IPS DF 6.9 (cell line): ENCODE data around the gene STMN1.

ENCODE experiments used
- DNase-seq: peaks from one replicate; pipeline ENCODE4 v3.0.0-alpha.2; 2013; ENCODE audit warnings: low read depth, low spot score
- H3K27ac ChIP-seq: one replicate; pipeline ENCODE4 v1.5.1; 2013; ENCODE audit warnings: low read length, control low read depth
- H3K27me3 ChIP-seq: 2 replicates; pipeline ENCODE4 v1.6.1; 2013; ENCODE audit warnings: mild to moderate bottlenecking, low read length; ENCODE audit not compliant: control insufficient read depth, insufficient read depth
- H3K36me3 ChIP-seq: 2 replicates; pipeline ENCODE4 v1.6.1; 2013; ENCODE audit warnings: low read length; ENCODE audit not compliant: control insufficient read depth, insufficient read depth
- H3K4me1 ChIP-seq: 2 replicates; pipeline ENCODE4 v1.6.1; 2013; ENCODE audit warnings: low read length; ENCODE audit not compliant: control insufficient read depth, insufficient read depth
- H3K4me3 ChIP-seq: 2 replicates; pipeline ENCODE4 v1.5.1; 2013; ENCODE audit warnings: mild to moderate bottlenecking, low read length
- H3K9me3 ChIP-seq: 2 replicates; pipeline ENCODE4 v1.6.1; 2013; ENCODE audit warnings: low read length, inconsistent platforms; ENCODE audit not compliant: control insufficient read depth, insufficient read depth
- WGBS: extraction: QIAGEN DNeasy Blood & Tissue Kit; methylation state at CpG from one replicate; pipeline ENCODE4 v1.1.7; 2013; ENCODE audit warnings: mixed read lengths, missing lambda C conversion rate; ENCODE audit not compliant: insufficient read length, insufficient coverage; 5-methylcytosine and 5-hydroxymethylcytosine counted together

STMN1 gene

DNA sequence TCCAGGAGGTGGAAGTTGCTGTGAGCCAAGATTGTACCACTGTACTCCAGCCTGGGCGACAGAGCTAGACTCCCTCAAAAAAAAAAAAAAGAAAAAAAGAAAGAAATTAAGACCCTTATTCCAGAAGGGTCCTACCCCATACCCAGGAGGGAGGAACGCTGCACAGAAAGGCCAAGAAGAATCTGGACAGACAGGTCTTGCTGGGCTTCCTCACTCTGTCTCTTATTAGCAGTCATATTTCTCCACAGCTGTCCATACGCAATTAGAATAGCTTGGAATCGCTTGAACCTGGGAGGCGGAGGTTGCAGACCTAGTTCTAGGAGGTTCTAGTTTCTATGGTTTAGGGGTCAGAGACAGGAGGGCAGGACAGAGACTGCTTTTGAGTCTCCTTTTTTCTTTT is 27.5 kb downstream of the STMN1 start:
- H3K27ac ChIP-seq, result no peak overlapping the region
- DNase-seq, result no peak
- no peaks in the 10 kb centered on the region for H3K9me3 ChIP-seq
- H3K4me3 ChIP-seq, result no peak overlapping the region
- H3K36me3 ChIP-seq, result no peaks in the 10 kb centered on the region
- no peaks in the 10 kb centered on the region for H3K4me1 ChIP-seq
- H3K27me3 ChIP-seq, result no peaks in the 10 kb centered on the region
- no CpG with 5 or more reads among the region's 5 CpGs for WGBS

DNA sequence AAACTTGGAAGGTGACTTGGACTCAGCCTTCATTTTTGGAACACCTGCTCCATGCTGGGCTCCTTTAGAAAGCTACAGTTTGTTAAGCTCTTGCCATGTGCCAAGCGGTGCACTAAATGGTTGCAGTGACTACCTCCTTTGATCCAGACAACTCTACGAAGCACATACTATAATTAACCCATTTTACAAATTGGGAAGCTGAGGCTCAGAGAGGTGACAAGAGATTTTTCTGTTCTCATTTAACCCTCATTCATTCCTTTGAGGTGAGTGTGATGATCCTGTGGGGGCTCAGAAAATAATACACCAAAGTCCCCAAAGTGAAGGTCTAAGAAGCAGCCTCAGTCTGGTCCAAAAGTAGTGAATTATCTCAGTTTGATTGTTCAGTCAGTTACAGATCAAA is 29.1 kb downstream of the STMN1 start:
- Histone ChIP-seq H3K4me3 (no peak overlapping the region), H3K4me1 (no peaks in the 10 kb centered on the region), H3K27ac (no peak overlapping the region), H3K9me3 (no peaks in the 10 kb centered on the region), H3K27me3 (no peaks in the 10 kb centered on the region), H3K36me3 (no peaks in the 10 kb centered on the region)
- WGBS, result no CpG with 5 or more reads among the region's 2 CpGs
- no peak for DNase-seq

DNA sequence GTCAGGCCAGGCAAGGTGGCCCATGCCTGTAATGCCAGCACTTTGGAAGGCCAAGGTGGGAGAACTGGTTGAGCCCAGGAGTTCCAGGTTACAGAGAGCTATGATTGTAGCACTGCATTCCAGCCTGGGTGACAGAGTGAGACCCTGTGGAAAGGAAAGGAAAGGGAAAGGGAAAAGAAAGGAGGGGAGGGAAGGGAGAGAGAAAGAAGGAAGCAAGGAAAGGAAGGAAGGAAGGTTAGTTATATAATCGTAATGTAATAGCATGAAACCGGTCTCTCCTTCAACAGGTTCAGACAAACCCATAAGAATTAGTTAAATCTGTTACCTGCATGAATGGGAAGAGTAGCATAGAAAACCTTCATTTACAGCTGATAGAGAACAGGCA is 29.5 kb downstream of the STMN1 start:
- Histone ChIP-seq H3K27me3 (no peaks in the 10 kb centered on the region), H3K4me1 (no peaks in the 10 kb centered on the region), H3K27ac (no peak overlapping the region), H3K4me3 (no peak overlapping the region), H3K36me3 (no peaks in the 10 kb centered on the region), H3K9me3 (no peaks in the 10 kb centered on the region)
- WGBS, result no CpG with 5 or more reads among the region's 2 CpGs
- DNase-seq, result no peak

DNA sequence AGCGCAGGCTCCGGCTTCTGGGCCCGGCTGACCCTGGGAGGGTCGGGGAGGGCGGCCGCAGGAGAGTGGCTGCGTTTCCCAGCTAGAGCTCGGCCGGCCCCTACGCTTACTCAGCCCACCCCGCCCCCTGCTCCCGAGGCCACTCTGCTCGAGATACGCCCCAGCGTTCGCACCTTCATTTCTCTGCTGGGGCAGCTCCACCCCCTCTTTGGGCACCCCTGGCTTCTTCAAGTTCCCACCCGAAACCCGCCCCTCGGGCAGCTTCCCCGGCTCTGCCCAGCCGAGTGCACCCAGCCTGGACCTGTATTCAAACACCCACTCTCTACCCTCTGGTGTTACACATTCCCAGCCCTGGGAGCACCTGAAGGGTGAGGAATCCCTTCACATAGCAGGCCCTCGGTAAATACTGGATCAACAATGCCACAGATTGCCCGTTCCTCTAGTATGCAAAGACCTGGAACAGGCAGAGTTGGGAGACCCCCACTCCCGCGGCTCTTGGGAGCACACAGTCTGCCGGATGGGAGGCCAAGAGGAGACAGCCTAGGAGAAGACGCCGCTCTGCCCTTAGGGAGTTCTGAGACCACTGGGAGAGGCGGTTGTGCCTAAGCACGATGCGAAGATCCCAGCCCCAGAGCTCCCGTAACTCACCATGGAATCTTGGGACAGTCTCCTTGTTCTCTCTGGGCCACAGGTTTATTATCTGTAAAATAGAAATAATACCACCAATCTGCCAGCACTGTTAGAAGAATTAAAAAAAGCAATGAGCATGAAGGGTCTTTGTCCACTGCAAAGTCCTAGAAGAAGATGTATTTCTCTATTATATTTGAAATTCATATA is 30.1 kb downstream of the STMN1 start:
- no CpG with 5 or more reads among the region's 32 CpGs for WGBS
- no peaks in the 10 kb centered on the region for H3K27me3 ChIP-seq
- H3K4me1 ChIP-seq, result no peaks in the 10 kb centered on the region
- no peaks in the 10 kb centered on the region for H3K9me3 ChIP-seq
- no peak overlapping the region for H3K27ac ChIP-seq
- H3K4me3 ChIP-seq, result peak overlapping the region; percentile 60; the same call in 1 of the 2 replicates
- H3K36me3 ChIP-seq, result no peaks in the 10 kb centered on the region
- no peak for DNase-seq

DNA sequence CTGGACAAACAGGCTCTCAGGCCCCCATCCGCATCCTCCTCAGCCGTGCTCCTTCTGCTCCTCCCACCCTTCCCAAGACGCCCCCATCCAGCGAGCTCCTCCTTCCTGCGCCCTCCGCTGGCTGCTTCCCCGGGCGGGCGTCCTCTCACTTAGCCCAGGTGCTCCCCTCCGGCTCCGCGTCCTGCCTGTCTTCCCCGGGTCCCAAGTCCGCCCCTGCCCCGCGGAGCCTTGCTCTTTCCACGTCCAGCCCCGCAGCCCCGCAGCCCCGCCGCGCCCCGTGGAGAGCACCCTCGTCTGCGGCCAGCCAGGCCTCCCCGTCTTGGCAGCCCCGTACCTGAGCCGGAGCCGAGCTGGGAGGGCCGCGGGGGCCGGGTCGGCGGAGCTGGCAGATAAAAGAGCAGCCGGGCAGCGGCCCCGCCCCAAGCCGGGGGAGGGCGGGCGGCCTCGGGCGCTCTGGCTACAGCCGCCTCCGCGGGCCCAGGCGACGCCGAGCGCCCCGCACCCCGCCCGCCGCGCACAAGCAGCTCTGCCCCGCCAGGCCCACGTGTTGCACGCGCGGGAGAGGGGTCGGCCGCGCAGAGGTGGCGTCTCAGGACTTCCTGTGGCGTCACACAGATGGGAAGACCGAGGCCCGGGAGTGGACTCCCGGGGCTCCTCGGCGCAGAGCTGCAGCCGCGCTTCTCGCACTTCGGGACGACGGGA is 30.9 kb downstream of the STMN1 start, which contains the start of gene PAQR7:
TSS of gene PAQR7 (minus strand) at position 555 of the 702 bp plus-strand sequence. CDS start 11,869 bp downstream, outside the sequence.
- Histone ChIP-seq H3K27me3 (no peaks in the 10 kb centered on the region), H3K9me3 (no peaks in the 10 kb centered on the region), H3K36me3 (no peaks in the 10 kb centered on the region), H3K4me1 (no peaks in the 10 kb centered on the region), H3K4me3 (peak within 1 kb of the TSS; percentile 60; the same call in 1 of the 2 replicates), H3K27ac (no peak within 1 kb of the TSS)
- no CpG with 5 or more reads among the region's 75 CpGs for WGBS
- DNase-seq, result no peak

DNA sequence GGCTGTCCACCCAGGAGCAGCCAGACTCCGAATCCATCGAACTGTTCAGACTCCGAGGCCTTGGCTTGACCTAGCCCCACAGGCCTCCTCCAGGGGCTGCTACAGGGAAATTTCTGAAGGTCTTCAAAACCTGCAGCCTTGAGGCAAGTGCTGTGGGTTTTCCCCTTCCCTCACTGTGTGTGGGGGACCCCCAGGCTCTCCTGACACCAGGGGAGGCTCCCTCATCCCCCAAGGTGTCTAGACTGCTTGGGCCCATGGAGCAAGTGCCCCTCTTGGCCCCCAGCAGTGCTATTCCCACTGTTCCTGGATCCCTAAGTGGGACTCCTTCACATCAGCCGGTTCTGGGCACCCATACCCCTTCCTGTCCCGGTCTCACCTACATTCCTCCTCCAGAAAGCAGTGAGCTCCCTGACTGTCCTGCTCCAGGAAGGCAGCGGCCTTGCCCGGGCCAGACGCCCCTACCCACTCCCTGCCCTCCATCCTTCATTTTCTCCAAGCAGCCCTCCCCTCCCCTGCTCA is 31.5 kb downstream of the STMN1 start:
- Histone ChIP-seq H3K27ac (no peak overlapping the region), H3K4me3 (peak overlapping the region; percentile 60; the same call in 1 of the 2 replicates), H3K27me3 (no peaks in the 10 kb centered on the region), H3K36me3 (no peaks in the 10 kb centered on the region), H3K9me3 (no peaks in the 10 kb centered on the region), H3K4me1 (no peaks in the 10 kb centered on the region)
- no CpG with 5 or more reads among the region's 8 CpGs for WGBS
- no peak for DNase-seq

DNA sequence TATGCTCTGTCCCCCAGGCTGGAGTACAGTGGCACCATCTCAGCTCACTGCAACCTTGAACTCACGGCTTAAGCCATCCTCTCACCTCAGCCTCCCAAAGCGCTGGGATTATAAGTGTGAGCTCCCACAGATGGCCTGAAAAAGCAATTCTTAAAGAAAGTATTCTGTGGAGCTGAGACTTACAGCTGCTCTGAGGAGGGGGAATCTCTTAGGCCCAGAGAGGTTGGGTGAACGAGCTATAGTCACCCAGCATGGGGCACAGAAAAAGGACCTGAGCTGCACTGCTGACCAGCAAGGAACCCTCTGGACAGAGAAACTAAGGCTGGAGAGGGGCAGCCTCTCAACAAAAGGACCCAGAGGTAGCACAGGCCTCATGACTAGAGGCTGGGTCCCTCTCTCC is 32.0 kb downstream of the STMN1 start:
- no peak for DNase-seq
- no CpG with 5 or more reads among the region's 3 CpGs for WGBS
- Histone ChIP-seq H3K4me1 (no peaks in the 10 kb centered on the region), H3K36me3 (no peaks in the 10 kb centered on the region), H3K4me3 (no peak overlapping the region), H3K9me3 (no peaks in the 10 kb centered on the region), H3K27ac (no peak overlapping the region), H3K27me3 (no peaks in the 10 kb centered on the region)

DNA sequence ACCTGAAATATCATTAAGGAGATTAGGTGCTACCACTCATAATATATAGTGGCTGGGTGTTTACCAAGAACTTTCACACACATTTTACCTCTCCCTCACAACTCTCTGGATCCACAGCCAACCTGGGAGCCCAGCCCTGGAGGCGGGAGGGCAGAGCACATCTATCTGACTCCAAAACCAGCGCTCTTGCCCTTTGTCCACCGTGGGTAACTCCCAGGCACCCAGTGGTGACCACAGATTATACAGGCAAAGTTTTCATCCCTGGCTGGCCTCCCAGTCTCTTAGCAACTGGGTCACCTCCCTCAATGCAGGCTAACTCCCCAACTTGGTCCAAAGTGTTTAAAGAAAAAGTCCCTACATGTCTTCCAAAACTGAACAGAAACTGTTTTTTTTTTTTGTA is 33.1 kb downstream of the STMN1 start:
- DNase-seq, result no peak

DNA sequence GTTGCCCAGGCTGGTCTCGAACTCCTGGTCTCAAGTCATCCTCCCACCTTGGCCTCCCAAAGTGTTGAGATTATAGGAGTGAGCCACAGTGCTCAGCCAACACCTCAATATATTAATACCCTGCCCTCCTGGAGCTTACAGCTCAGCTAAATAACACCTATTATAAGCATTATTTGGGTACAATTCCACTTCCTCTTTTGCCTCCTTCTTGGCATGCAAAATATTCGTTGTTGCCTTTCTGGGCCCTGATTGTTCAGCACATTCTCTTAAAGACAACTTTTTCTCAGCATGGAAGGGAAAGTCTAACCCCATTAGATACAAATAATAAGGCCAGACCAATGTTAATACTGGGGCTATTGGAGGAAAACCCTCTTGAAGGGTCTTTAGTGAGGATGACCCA is 33.5 kb downstream of the STMN1 start:
- Histone ChIP-seq H3K9me3 (no peaks in the 10 kb centered on the region), H3K4me3 (no peak overlapping the region), H3K4me1 (peaks cover 2% of the 10 kb centered on the region; the same call in 1 of the 2 replicates), H3K27me3 (no peaks in the 10 kb centered on the region), H3K27ac (no peak overlapping the region), H3K36me3 (no peaks in the 10 kb centered on the region)
- no peak for DNase-seq
- WGBS, result no CpG with 5 or more reads among the region's 2 CpGs

More for the DNA sequence above, 33.1 kb downstream of the STMN1 start:
- no peak overlapping the region for H3K4me3 ChIP-seq
- WGBS, result no CpG with 5 or more reads among the region's 3 CpGs
- H3K4me1 ChIP-seq, result no peaks in the 10 kb centered on the region
- no peaks in the 10 kb centered on the region for H3K27me3 ChIP-seq
- no peak overlapping the region for H3K27ac ChIP-seq
- no peaks in the 10 kb centered on the region for H3K9me3 ChIP-seq
- H3K36me3 ChIP-seq, result no peaks in the 10 kb centered on the region

DNA sequence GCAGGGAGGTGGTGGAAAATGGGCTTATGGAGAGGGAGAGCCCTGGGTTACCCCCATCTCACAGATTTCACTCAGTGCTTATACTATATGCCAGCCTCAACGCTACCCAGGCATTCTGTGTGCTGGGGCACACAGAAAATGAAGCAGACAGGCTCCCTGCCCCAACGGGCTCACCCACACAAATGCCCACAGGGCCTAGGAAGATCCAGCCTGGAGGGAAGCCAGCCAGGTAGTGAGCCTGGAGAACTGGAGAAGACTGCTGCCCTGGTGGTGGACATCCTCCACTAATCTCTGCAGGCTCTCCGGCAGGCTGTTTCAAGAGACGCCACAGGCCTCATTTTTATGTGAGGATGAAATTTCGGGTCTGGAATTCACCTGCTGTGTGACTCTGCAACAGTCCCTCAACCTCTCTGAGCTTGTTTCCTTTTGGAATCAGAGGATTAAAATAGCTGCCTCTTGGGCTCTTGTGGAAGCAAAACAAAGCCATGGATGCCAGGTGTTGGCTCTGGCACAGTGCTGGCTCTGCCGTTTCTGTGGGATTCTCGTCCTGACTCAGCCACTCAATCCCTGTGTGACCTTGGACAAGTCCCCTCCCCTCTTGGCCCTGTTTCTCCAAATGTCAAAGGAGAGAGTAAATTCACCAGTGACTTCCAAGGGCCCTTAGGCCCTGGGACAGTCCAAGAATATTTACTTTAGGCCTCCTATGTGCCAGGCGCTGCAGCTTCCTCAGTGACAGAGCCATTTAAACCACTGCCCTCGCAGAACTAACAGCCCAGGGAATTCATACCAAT is 34.3 kb downstream of the STMN1 start:
- DNase-seq, result no peak
- H3K4me3 ChIP-seq, result no peak overlapping the region
- no peaks in the 10 kb centered on the region for H3K36me3 ChIP-seq
- no peak overlapping the region for H3K27ac ChIP-seq
- peaks cover 2% of the 10 kb centered on the region; the same call in 1 of the 2 replicates for H3K4me1 ChIP-seq
- H3K27me3 ChIP-seq, result no peaks in the 10 kb centered on the region
- WGBS, result no CpG with 5 or more reads among the region's 9 CpGs
- no peaks in the 10 kb centered on the region for H3K9me3 ChIP-seq
